ENCODE data around the gene PIP4K2B.
A peak's percentile ranks its signal among the peaks of the same experiment; 100 is the strongest.

Gene PIP4K2B

GRCh38 chr17:38746004-38746848 lies 53.1 kb downstream of the PIP4K2B start:
- no peak for DNase-seq (ENCODE audit: low read depth)

- DNase-seq (ENCODE audit: low read depth), result no peak
These were observed 53.8 kb downstream of the PIP4K2B start for GRCh38 chr17:38745545-38745944.

GRCh38 chr17:38743556-38744171 lies 55.7 kb downstream of the PIP4K2B start:
- DNase-seq (ENCODE audit: low read depth), result no peak

GRCh38 chr17:38742411-38743308 lies 56.7 kb downstream of the PIP4K2B start:
- DNase-seq (ENCODE audit: low read depth), result no peak

- DNase-seq (ENCODE audit: low read depth), result no peak
These were observed 57.4 kb downstream of the PIP4K2B start for GRCh38 chr17:38741921-38742410.

- DNase-seq (ENCODE audit: low read depth), result no peak
These were observed 57.9 kb downstream of the PIP4K2B start for GRCh38 chr17:38741461-38741860.

- no peak for DNase-seq (ENCODE audit: low read depth)
These were observed 58.5 kb downstream of the PIP4K2B start for GRCh38 chr17:38740806-38741205.

- DNase-seq (ENCODE audit: low read depth), result no peak
These were observed 59.3 kb downstream of the PIP4K2B start for GRCh38 chr17:38740044-38740443.

GRCh38 chr17:38739305-38739704 lies 60.1 kb downstream of the PIP4K2B start:
- DNase-seq (ENCODE audit: low read depth), result no peak

- DNase-seq (ENCODE audit: low read depth), result no peak
These were observed 60.7 kb downstream of the PIP4K2B start for GRCh38 chr17:38738686-38739085.

- no peak for DNase-seq (ENCODE audit: low read depth)
These were observed 61.2 kb downstream of the PIP4K2B start for GRCh38 chr17:38738007-38738662.

- DNase-seq (ENCODE audit: low read depth), result peak; percentile 71
These were observed 64.0 kb downstream of the PIP4K2B start for GRCh38 chr17:38735161-38735997.

GRCh38 chr17:38733982-38734973 lies 65.1 kb downstream of the PIP4K2B start:
- no peak for DNase-seq (ENCODE audit: low read depth)

- no peak for DNase-seq (ENCODE audit: low read depth)
These were observed 65.9 kb downstream of the PIP4K2B start for GRCh38 chr17:38733282-38733981.

- no peak for DNase-seq (ENCODE audit: low read depth)
These were observed 66.7 kb downstream of the PIP4K2B start for GRCh38 chr17:38732376-38733281.

- no peak for DNase-seq (ENCODE audit: low read depth)
These were observed 67.6 kb downstream of the PIP4K2B start for GRCh38 chr17:38731526-38732294.

All from stimulated activated CD8-positive, alpha-beta memory T cell treated with anti-CD3 and anti-CD28 coated beads, Interleukin-12 subunit alpha, Interleukin-12 subunit beta, amount 100 ng/mL, for 1 hour (primary cell).